Measurements from ENCODE around the gene SRI.

DNA sequence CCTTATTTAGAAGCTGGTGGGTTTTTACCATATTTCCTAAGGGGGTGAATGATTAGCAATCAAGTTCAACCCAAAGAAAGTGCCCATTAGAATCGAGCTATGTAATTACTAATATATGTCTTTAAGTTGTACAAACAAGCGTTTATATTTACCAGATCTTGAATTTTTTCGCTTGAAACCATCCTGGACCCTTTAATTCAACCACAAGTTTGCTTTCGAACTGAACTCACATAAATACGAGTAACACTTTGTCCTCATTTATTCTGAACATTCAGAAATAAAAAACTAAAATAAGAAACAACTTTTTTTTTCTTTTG is 1.5 kb downstream of the SRI start:
- TF ChIP-seq, protein P1, sequence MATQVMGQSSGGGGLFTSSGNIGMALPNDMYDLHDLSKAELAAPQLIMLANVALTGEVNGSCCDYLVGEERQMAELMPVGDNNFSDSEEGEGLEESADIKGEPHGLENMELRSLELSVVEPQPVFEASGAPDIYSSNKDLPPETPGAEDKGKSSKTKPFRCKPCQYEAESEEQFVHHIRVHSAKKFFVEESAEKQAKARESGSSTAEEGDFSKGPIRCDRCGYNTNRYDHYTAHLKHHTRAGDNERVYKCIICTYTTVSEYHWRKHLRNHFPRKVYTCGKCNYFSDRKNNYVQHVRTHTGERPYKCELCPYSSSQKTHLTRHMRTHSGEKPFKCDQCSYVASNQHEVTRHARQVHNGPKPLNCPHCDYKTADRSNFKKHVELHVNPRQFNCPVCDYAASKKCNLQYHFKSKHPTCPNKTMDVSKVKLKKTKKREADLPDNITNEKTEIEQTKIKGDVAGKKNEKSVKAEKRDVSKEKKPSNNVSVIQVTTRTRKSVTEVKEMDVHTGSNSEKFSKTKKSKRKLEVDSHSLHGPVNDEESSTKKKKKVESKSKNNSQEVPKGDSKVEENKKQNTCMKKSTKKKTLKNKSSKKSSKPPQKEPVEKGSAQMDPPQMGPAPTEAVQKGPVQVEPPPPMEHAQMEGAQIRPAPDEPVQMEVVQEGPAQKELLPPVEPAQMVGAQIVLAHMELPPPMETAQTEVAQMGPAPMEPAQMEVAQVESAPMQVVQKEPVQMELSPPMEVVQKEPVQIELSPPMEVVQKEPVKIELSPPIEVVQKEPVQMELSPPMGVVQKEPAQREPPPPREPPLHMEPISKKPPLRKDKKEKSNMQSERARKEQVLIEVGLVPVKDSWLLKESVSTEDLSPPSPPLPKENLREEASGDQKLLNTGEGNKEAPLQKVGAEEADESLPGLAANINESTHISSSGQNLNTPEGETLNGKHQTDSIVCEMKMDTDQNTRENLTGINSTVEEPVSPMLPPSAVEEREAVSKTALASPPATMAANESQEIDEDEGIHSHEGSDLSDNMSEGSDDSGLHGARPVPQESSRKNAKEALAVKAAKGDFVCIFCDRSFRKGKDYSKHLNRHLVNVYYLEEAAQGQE (IDR thresholded peaks at IDR 0.05; ENCODE audit: insufficient read depth in 1 of 2, low read depth in 2 of 2, low read length in 1 of 2), result no peak
- TF ChIP-seq, protein P2, sequence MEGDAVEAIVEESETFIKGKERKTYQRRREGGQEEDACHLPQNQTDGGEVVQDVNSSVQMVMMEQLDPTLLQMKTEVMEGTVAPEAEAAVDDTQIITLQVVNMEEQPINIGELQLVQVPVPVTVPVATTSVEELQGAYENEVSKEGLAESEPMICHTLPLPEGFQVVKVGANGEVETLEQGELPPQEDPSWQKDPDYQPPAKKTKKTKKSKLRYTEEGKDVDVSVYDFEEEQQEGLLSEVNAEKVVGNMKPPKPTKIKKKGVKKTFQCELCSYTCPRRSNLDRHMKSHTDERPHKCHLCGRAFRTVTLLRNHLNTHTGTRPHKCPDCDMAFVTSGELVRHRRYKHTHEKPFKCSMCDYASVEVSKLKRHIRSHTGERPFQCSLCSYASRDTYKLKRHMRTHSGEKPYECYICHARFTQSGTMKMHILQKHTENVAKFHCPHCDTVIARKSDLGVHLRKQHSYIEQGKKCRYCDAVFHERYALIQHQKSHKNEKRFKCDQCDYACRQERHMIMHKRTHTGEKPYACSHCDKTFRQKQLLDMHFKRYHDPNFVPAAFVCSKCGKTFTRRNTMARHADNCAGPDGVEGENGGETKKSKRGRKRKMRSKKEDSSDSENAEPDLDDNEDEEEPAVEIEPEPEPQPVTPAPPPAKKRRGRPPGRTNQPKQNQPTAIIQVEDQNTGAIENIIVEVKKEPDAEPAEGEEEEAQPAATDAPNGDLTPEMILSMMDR (IDR thresholded peaks at IDR 0.05), result no peak
- no peak for TF ChIP-seq TCF7L2 (IDR thresholded peaks at IDR 0.05; ENCODE audit: low read depth, low read length)
- no peak for TF ChIP-seq POLR2AphosphoS5 (IDR thresholded peaks at IDR 0.05; ENCODE audit: low read depth, low read length)

Data from Panc1 (cell line).